Stimulated activated CD4-positive, alpha-beta T cell treated with anti-CD3 and anti-CD28 coated beads, Interleukin-4, amount 100 ng/mL, for 48 hours (primary cell): ENCODE results near the gene RNF125.

ENCODE experiments used
- DNase-seq, 2 donors: peaks; one replicate each; pipeline ENCODE4 v3.0.0-alpha.2; 2020; ENCODE audit warnings: low read depth in 2 of 2

Gene RNF125

GRCh38 chr18:32091325-32091723 is 72.7 kb downstream of the RNF125 start:
- DNase-seq: no peak

GRCh38 chr18:32091724-32092421 is 73.2 kb downstream of the RNF125 start, which contains the start of gene RNF138:
Gene RNF138 (plus strand): TSS chr18:32091874. CDS start chr18:32092777, 903 bp downstream.
- DNase-seq: peak; percentile 82 to 84

GRCh38 chr18:32092422-32093101 is 73.9 kb downstream of the RNF125 start:
- peak; percentile 100 for DNase-seq

GRCh38 chr18:32093102-32093511 is 74.5 kb downstream of the RNF125 start:
- peak in 1 of 2 donors; percentile 19 for DNase-seq

GRCh38 chr18:32093523-32093922 is 74.9 kb downstream of the RNF125 start:
- no peak for DNase-seq

- no peak for DNase-seq
Observed at GRCh38 chr18:32095192-32095899, 76.7 kb downstream of the RNF125 start.

- no peak for DNase-seq
Observed at GRCh38 chr18:32095900-32096229, 77.2 kb downstream of the RNF125 start.

GRCh38 chr18:32096946-32097345 is 78.3 kb downstream of the RNF125 start:
- no peak for DNase-seq

- DNase-seq: no peak
Observed at GRCh38 chr18:32104516-32104915, 85.9 kb downstream of the RNF125 start.

GRCh38 chr18:32110005-32110404 is 91.4 kb downstream of the RNF125 start:
- no peak for DNase-seq

- DNase-seq: no peak
Observed at GRCh38 chr18:32111706-32112105, 93.1 kb downstream of the RNF125 start.

GRCh38 chr18:32112826-32113225 is 94.2 kb downstream of the RNF125 start:
- DNase-seq: no peak

- no peak for DNase-seq
Observed at GRCh38 chr18:32114293-32114942, 95.8 kb downstream of the RNF125 start.

GRCh38 chr18:32122039-32122438 is 103.4 kb downstream of the RNF125 start:
- DNase-seq: no peak
